Activated CD4-positive, alpha-beta T cell treated with anti-CD3 and anti-CD28 coated beads, Interleukin-10, Interleukin-2, amounts not matched to agents 100 ng/mL and 50 ng/mL, durations not matched to agents 16 hours and 8 hours (primary cell): ENCODE data around the gene MYL12B.
A peak's percentile ranks its signal among the peaks of the same experiment; 100 is the strongest.

Experiments used
- DNase-seq: peaks from one replicate; pipeline ENCODE4 v3.0.0-alpha.2; 2020

The MYL12B gene

DNA sequence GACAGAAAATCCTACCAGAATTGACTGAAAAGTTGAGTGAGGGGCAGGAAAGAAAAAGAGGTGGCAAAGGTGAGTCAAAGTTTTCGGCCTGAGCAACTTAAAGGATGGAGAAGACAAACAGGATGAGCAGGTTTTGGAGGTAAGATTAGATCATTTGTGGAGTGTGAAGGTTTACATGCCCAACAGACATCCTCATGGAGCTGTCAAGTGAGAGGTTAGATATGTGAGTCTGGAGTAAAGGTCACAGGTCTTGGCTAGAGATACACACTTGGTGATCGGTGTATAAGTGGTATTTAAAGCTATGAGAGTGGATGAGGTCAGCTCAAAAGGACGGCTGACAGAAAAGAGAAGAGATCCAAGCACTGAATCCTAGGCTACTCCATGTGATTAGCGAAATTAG lies 25.5 kb upstream of the MYL12B start:
- no peak for DNase-seq

DNA sequence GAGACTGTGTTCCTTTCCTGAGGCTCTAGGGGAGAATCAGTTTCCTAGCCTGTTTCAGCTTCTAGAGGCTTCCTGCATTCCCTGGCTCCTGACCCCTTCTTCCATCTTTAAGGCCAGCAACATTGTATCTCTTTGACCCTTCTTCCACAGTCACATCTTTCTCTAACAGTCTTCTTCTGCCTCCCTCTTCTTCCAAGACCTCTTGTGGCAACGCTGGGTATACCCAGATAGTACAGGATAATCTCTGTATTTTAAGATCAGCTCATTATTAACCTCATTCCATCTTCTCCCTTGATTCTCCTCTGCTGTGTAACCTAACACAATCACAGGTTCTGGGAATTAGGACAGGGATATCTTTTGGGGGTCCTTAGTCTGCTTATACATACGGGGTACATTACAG lies 23.2 kb upstream of the MYL12B start:
- no peak for DNase-seq

DNA sequence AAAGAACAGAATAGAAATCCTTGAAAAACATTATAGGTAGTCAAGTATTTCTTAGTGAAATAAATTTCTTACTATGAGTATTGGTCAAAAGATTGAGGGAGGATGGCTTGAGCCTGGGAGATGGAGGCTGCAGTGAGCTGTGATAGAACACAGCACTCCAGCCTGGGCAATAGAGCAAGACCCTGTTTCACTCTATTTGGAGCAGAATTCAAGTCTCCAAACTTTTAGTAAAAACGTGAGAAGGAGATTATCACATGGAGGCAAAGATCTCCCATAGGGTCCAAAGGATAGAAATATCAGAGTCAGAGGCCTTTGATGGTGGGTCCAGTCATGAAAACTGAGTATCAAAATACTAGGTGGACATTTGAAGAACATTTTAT lies 16.8 kb upstream of the MYL12B start:
- no peak for DNase-seq

DNA sequence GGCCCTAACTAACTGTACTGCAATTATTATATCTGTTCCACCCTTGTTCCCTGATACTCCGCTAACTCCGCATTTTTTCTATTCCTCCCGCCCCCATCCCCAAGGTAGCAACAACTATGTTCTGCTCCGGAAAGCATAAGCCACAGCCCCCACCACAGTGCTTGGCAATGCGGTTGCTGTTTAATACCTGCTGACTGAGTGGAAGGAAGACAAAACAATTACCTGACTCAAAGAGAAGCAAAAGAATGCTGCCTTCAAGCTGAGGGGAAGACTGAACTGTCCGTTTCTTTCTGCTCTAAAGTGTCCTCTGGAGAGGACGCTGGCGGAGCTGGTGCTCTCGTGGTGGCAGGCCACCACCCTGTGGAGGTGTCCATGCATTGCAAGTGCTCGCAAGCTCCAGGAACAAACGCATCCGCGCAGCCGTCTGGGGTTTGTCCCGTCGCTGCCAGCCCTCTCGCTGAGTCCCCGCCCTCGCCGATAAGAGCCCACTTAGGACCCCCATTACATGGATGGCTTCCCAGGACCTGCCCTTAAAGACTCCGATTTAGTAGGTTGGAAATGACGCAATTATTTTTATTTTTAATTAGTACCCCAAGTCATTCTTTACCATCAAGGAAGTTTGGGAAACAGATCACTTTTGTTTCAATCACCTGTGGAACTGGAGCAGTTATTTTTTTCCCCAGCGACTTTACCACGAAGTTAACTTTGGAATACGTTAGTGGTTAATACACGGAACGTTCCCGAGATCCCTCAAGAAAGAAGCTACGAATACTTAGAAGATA lies 15.9 kb upstream of the MYL12B start:
- DNase-seq = peak; percentile 91

GRCh38 chr18:3246635-3247239 lies 15.2 kb upstream of the MYL12B start:
- DNase-seq = no peak

DNA sequence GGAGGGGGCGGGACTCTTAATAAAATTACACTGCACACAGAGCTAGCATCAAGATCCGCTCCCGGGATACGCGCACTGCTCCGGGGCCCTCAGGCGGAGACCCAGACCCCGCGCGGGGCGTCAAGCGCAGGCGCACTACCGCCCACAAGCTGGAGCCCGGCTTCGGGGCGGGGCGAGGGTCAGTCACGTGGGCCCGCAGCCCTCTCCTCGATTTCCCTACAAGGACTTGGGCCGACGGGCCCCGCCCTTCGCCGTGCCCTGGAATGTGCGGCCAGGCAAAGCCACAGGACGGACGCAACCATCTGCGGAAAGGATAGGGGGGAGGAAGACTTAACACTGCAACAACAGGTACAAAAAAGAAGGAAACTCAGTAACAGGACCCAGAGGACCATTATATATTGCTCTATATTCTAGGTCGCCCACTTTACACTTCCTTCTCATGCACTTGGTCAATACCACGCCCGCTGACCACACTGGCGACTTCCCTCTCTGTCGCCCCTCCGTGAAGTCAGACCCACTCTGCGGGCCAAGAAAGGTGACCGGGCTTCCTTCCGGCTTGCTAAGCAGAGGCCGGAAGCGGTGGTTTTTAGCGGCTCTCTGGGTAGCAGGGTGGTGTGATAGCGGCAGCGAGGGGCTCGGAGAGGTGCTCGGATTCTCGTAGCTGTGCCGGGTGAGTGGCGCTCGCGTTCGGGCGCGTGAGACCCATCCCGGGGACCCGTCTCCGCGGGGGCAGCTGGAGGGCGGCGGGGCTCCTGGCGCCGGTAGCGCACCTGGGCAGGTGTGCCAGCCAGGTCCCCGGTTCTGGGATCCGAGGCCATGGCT lies 14.5 kb upstream of the MYL12B start, which contains the start of gene MYL12A:
Gene MYL12A, plus strand, starts transcription at position 562 of the 822 bp plus-strand sequence. CDS start 5,447 bp downstream, outside the sequence.
- DNase-seq = peak; percentile 99

DNA sequence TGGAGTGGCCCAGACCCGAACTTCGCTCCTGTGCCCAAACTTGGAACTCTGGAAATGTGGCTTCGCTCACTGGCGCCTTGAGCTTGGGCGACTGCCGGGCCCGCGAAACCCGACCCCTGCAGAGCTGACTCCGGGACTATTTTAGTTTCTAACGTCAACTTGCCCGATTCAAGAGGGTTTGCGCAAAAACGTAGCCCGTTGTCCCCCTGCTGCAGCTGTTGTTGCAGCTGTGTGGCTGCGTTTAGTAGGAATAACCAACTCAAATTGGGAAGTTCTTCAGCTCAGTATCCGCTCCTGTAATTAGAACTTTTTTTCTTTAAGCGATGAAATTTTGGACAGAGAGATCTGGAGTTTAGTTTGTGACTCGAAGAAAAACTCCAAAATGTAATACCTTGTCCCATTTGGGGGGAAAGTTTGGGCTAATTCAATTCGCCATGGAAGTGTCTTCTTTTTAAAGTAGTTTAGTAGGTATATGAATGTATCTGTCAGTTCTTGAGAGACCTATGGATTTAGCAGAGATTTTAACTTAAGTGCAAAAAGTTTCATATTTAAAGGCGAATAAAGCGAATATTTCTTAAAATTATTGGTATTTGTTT lies 13.8 kb upstream of the MYL12B start:
- no peak for DNase-seq

GRCh38 chr18:3248658-3249359 lies 13.1 kb upstream of the MYL12B start:
- DNase-seq = peak; percentile 83

DNA sequence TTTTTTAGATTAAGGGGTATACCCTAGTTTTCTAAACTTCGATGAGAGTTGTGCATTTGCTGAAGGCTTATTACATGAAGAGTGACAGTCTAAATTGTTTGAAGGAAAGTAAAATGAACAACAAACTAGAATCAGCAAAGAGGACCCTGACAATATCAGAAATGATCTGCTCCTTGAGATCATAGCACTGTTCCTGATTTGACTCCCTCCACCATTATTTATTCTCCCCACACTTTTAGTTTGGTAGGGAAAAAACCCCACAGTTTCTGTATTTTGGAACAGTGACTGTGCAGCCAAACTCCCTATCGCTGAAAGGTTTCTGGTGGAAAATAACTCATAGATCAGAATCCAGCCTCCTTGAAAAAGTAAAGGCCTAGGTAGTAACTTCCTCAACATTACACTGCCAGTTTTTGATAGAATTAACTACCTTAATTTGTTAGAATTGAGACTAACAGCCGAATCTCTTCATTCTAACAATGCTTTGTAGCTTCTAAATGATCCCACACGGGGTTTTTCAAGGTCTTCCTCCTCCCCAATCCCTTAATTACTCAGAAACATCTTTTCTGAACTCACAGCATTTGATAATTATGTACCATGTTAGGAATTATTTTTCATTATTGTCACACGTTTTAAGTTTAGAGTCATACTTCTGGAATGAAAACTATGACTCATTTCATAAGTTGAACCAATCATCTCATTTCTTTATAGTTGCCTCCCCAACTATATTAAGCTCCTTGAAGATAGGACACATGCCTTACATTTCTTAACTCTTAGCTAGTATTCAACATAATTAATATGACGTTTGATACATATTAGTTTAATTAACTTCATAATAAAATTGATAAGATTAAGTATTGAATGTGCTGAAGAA lies 11.5 kb upstream of the MYL12B start:
- DNase-seq = peak; percentile 68

DNA sequence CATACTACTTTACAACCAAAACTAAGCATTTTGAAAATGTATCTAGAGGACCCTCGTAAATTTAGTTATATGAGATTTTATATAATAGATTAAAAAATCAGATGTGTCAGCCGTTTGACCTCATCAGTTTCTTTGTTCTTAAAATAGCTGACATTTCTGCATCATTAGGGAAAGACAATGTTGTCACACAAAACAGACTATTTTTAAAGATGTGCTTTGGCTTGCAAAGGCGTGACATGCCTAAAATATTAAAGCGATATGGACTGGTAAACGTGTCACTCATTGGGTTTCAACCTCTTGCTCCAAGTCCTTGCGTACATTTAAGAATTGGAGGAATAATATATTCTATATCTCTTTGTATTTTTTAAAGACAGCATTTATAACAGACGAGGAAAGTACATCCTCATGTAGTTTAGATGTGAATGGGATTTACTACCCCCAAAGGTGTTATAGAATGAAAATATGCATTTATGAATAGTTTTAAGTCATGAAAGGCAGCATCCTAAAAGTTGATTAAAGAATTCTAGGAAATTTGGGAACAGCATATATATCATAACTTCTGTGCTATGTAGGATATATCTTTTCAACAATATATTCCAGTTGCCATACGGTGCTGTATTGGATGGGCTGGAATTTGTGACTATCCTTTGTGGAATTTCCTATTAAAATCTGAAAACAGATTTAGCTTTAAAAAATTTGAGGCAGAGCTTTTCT lies 10.5 kb upstream of the MYL12B start:
- no peak for DNase-seq

- no peak for DNase-seq
Observed at GRCh38 chr18:3251963-3252277, 10.0 kb upstream of the MYL12B start.

- no peak for DNase-seq
Observed at GRCh38 chr18:3252843-3253242, 9.1 kb upstream of the MYL12B start.

DNA sequence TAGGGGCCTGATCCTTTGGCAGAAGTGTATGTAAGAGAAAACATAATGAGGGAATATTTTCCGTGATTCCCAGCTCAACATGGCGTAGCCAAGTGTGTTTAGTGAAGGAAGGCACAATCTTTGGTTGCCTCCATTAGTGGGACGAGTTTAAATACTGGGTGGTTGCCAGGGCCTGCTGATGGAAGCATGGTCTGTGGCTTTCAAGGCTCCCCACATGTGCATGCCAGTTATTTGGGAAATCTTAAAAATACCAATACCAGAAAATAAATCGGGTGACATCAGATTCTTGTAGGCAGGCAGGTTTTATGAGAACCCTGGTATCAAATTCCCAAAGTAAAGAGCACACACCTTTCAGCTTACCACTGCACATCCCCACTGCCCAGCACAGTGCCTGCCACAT lies 7.2 kb upstream of the MYL12B start:
- no peak for DNase-seq

DNA sequence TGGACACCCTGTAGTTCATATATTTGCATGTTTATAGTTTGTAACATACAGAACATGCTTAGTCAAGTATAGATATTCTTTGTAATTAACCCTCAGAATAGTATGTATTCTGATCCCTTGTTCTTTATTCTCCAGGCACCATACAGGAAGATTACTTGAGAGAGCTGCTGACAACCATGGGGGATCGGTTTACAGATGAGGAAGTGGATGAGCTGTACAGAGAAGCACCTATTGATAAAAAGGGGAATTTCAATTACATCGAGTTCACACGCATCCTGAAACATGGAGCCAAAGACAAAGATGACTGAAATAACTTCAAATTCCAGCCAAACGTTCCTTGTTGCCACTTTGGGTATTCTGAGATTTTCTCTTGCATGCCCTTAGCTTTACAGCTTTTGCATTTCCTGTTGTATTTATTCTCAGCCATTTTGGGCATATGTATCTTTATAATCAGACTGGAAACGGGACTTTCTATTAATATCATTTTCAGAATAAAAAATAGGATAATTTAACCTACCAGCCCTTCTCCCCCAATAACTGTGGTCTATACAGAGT lies 6.2 kb upstream of the MYL12B start:
- DNase-seq = no peak

DNA sequence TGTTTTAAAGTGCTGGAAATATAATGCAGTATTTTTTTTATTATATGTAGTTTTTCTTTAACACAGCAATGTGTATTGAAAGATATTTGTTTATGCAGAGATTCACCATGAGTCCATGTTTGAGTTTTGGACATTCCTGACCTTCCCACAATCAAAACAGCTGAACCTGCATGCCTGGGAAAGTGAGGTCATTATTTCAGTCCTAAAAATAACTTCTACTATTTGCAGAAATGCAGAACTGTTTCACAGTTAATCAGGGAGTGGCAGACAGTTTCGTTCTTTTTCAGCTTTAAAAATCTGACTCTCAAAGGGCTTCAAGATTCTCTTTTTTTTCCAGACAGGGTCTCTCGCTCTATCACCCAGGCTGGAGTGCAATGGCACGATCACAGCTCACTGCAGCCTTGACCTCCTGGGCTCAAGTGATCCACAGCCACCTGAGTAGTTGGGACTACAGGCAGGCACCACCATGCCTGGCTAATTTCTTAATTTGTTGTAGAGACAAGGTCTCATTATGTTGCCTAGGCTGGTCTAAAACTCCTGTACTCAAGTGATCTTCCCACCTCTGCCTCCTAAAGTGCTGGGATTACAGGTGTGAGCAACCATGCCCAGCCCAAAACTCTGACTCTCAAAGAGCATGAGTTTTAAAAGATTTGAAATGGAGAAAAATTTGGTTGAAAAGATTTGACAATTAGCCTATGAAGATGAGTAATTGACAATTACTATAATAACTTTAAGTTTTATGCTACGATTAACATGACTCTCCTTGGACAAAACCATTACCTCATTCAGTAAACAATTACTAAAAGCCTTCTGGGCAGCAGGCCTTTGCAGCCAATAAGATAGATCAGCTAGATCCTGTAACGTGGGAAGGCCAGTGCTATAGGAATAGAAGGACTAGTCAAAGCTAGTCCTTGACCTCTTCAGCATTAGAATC lies 5.0 kb upstream of the MYL12B start:
- DNase-seq = no peak

DNA sequence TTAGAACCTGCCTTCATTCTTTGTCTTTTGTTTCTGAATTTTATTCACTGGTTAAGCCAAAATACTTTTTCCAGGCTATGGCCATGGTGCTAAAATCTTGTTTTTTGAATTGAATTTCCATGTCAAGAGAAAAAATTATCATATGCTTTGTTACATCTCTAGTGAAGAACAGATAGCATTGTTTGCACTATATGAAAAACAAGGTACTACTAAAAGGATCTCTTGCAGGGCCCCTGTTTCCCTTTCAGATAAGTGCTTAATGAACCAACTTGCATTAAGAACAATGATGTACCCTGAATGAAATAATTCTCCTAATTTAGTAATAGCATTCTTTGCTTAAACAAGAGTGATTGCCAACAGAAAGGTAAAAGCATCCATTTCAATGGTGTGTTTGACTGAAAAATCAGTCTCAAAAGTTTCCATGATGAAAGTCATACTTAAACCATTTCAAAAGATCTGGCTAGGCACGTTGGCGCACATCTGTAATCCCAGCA lies 4.3 kb upstream of the MYL12B start:
- no peak for DNase-seq

DNA sequence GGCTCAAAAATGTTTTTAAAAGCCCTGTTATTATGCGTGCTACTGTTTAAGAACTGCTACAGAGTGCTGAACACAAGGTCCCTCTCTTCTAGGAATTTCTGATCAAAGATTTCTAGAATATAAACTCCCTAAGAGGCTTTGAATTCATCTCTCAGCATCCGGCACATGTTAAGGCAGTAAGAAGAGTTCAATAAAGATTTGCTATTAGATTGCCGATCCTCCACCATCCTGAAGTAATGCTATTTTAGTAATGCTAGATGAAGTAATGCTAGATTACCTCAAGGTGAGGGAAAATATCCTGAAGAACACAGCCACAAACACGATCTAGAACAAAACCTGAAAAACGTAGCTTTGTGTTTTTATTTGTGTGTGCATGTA lies 949 bp upstream of the MYL12B start:
- DNase-seq = no peak

- DNase-seq = no peak
Observed at GRCh38 chr18:3262234-3263131, 550 bp downstream of the MYL12B start.
